Bronchial epithelial cell (primary cell): ENCODE measurements around the gene ANKFN1. TPM values are rescaled to one million over a fixed set of nuclear protein-coding genes. Genes with fewer than 3 reads are reported as not detected.
"Not testable (repeated sequence)": the region's sequence is repeated elsewhere in the genome, so short reads cannot be mapped to it uniquely, and the experiment has no call there.

Experiments used
- DNase-seq: peaks from one replicate; pipeline ENCODE4 v3.0.0-alpha.2; 2010; ENCODE audit warnings: low read depth
- FAIRE-seq: peaks from 2 replicates; lab custom pipeline; 2011; peaks lifted over from hg19 to GRCh38; lab: Jason Lieb, UNC
- H3K27me3 ChIP-seq: 2 replicates; pipeline ENCODE4 v1.5.1; 2011; ENCODE audit warnings: low read length; ENCODE audit not compliant: control insufficient read depth, insufficient read depth
- H3K36me3 ChIP-seq: 2 replicates; pipeline ENCODE4 v1.5.1; 2011; ENCODE audit warnings: low read length; ENCODE audit not compliant: control insufficient read depth, insufficient read depth
- H3K4me3 ChIP-seq: 2 replicates; pipeline ENCODE4 v1.5.1; 2011; ENCODE audit warnings: mild to moderate bottlenecking, low read depth, low read length, control low read depth
- total RNA-seq: library from RNA; depleted of rRNA; stranded (reverse); fragments of >200 nt; gene quantifications from 2 replicates; pipeline ENCODE4 v1.2.1, GENCODE V29; 2014
- TF ChIP-seq, protein P1 (sequence below): IDR thresholded peaks from 2 replicates; pipeline ENCODE4 v1.5.1; 2011; ENCODE audit warnings: mild to moderate bottlenecking, moderate library complexity, low read length, control low read depth, inconsistent platforms; ENCODE audit not compliant: insufficient read depth, severe bottlenecking

The ANKFN1 gene
- total RNA-seq, 1 donor from 2014 or later = under 0.01 TPM

DNA sequence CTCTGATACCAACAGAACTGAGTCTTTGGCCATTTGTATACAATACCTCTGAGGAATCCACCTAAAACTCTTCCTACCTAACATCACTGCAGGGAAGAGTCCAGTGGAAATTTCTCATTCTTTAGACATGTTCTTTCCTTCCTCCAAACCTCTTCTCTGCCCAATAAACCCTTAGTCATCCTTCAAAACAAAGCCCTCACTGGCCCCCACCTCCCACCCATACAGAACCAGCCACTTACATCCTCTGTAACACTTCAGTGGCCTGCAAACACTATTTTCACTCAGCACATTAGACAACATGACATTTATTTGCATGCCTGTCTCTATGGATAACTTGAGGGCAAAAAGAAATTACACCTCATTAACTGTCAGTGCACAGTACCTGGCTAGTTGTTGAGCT lies 239.9 kb downstream of the ANKFN1 start:
- DNase-seq = no peak
- no peak overlapping the region for H3K4me3 ChIP-seq
- TF ChIP-seq, protein P1, sequence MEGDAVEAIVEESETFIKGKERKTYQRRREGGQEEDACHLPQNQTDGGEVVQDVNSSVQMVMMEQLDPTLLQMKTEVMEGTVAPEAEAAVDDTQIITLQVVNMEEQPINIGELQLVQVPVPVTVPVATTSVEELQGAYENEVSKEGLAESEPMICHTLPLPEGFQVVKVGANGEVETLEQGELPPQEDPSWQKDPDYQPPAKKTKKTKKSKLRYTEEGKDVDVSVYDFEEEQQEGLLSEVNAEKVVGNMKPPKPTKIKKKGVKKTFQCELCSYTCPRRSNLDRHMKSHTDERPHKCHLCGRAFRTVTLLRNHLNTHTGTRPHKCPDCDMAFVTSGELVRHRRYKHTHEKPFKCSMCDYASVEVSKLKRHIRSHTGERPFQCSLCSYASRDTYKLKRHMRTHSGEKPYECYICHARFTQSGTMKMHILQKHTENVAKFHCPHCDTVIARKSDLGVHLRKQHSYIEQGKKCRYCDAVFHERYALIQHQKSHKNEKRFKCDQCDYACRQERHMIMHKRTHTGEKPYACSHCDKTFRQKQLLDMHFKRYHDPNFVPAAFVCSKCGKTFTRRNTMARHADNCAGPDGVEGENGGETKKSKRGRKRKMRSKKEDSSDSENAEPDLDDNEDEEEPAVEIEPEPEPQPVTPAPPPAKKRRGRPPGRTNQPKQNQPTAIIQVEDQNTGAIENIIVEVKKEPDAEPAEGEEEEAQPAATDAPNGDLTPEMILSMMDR = no peak
- H3K27me3 ChIP-seq = no peaks in the 10 kb centered on the region
- no peaks in the 10 kb centered on the region for H3K36me3 ChIP-seq
- no peak for FAIRE-seq

DNA sequence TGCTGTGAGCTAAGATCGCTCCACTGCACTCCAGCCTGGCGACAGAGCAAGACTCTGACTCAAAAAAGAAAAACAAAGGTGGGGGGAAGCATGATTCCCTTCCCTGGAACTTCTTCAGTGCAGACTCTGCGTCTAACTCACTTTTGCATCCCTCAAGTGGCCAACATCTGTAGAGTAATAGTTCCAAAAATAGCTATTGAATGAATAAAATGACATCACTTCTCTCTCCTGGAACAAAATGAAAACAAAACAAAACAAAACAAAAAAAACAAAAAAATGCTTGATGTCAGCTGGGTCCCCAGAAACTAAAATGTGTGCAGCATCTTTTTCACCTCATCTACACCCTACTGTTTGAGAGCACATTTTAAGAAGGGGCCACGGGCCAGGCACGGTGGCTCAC lies 242.5 kb downstream of the ANKFN1 start:
- no peak for DNase-seq
- no peak overlapping the region for H3K4me3 ChIP-seq
- H3K27me3 ChIP-seq = no peaks in the 10 kb centered on the region
- TF ChIP-seq, protein P1 = no peak
- no peaks in the 10 kb centered on the region for H3K36me3 ChIP-seq
- FAIRE-seq = no peak

DNA sequence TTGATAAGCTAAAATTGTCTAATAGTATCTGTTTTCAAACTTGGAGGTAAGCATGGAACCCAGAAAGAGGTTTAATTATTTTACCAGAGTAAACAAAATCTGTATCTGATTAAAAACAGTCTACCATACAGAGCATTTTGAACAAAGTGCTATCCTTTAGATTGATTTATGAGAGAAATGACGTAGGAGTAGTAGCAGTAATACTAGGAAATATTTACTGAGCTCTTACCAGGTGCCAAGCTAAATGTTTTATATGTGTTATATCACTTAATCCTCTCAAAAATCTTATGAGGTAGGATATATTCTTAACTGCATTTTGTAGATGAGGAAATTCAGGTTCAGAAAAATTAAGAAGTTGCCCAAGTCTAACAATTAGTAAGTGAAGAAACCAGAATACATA lies 253.8 kb downstream of the ANKFN1 start:
- no peaks in the 10 kb centered on the region for H3K36me3 ChIP-seq
- TF ChIP-seq, protein P1 = no peak
- no peaks in the 10 kb centered on the region for H3K27me3 ChIP-seq
- no peak overlapping the region for H3K4me3 ChIP-seq
- no peak for FAIRE-seq
- DNase-seq = no peak

DNA sequence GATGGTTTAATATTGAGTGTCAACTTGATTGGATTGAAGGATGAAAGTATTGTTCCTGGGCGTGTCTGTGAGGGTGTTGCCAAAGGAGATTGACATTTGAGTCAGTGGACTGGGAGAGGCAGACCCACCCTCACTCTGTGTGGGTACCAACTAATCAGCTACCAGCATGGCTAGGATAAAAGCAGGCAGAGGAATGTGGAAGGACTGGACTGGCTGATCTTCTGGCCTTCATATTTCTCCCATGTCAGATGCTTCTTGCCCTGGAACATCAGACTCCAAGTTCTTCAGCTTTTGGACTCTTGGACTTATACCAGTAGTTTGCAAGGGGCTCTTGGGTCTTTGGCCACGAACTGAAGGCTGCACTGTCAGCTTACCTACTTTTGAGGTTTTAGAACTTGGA lies 259.1 kb downstream of the ANKFN1 start:
- H3K4me3 ChIP-seq, H3K36me3 ChIP-seq, FAIRE-seq, H3K27me3 ChIP-seq, DNase-seq: not testable (repeated sequence)

DNA sequence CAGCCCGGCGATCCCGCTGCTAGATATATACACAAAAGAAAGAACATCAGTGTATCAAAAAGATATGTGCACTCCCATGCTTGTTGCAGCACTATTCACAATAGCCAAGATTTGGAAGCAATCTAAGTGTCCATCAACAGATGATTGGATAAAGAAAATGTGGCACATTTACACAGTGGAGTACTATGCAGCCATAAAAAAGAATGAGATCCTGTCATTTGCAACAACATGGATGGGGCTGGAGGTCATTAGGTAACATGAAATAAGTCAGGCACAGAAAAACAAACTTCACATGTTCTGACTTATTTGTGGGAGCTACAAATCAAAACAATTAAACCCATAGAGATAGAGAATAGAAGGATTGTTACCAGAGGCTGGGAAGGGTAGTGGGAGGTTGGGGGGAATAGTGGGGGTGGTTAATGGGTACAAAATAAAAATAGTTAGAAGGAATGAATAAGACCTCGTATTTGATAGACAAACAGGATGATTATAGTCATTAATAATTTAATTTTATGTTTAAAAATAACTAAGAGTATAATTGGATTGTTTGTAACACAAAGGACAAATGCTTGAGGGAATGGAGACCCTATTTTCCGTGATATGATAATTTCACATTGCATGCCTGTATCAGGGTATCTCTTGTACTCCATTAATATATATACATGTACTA lies 263.5 kb downstream of the ANKFN1 start:
- Histone ChIP-seq H3K4me3 (no peak overlapping the region), H3K27me3 (no peaks in the 10 kb centered on the region), H3K36me3 (no peaks in the 10 kb centered on the region)
- DNase-seq (no peak), FAIRE-seq (no peak)
- TF ChIP-seq, protein P1 = no peak

DNA sequence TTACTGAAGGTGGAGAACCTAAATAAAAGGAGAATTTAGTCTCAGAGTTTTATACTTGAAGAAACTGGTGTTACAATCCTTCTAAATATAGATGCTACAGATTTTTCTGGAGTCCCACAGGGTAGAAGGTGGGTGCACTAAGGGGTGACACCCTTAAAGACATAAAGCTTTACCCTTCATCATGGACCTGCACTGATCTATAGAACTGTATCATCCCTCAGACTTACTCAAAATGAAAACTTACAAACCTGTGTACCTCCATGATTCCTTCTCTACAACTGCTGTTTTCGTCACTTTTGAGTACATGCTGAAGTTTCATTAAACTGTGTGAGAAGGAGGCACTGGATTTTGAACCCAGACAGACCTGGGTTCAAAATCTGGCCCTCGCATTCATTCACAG lies 270.7 kb downstream of the ANKFN1 start:
- FAIRE-seq = no peak
- Histone ChIP-seq H3K27me3 (no peaks in the 10 kb centered on the region), H3K4me3 (no peak overlapping the region), H3K36me3 (no peaks in the 10 kb centered on the region)
- no peak for DNase-seq
- TF ChIP-seq, protein P1 = no peak
